Ovary (tissue), 3 donors: ENCODE measurements around the gene SNRK.

Experiments used
- CTCF ChIP-seq, 3 donors: fragments of 450-650 bp in 2 of 3; fragments of 200-600 bp in 1 of 3; IDR thresholded peaks; one replicate each; pipeline versions ENCODE4 v1.5.1 to v1.8.0; 2016 to 2022; ENCODE audit warnings: antibody characterized with exemption in 3 of 3, mild to moderate bottlenecking in 1 of 3
- POLR2A ChIP-seq: fragments of 450-650 bp; IDR thresholded peaks from one replicate; pipeline ENCODE4 v1.6.1; 2017; ENCODE audit warnings: antibody characterized with exemption, mild to moderate bottlenecking, moderate library complexity
- donor health status: DM: no; HTN: no; CAD: no.

GRCh38 chr3:43334976-43335375 is 48.6 kb downstream of the SNRK start:
- TF ChIP-seq POLR2A: no peak
- TF ChIP-seq CTCF (IDR thresholded peaks at IDR 0.05): no peak
